BJ (cell line): Measurements from ENCODE around the gene KIF13A. TPM values are rescaled to one million over a fixed set of nuclear protein-coding genes. Genes with fewer than 3 reads are reported as not detected.
"Not testable (repeated sequence)": the region's sequence is repeated elsewhere in the genome, so short reads cannot be mapped to it uniquely, and the experiment has no call there.

Experiments used
- CTCF ChIA-PET: fragments of 350-600 bp; formaldehyde crosslinking; extraction: SDS; loops from one replicate; lab custom pipeline; 2021; ENCODE audit warnings: antibody characterized with exemption, inconsistent platforms; lab: Yijun Ruan, JAX
- POLR2A ChIA-PET: fragments of 300-600 bp; sonication (Branson Sonifier 250); formaldehyde crosslinking; extraction: SDS; loops from one replicate; lab custom pipeline; 2021; ENCODE audit warnings: antibody characterized with exemption; lab: Charles Lee
- DNase-seq: peaks from one replicate; pipeline ENCODE4 v3.0.0-alpha.2; 2011; ENCODE audit warnings: low read depth
- H3K27me3 ChIP-seq: 2 replicates; pipeline ENCODE4 v1.6.0; 2011; ENCODE audit warnings: low read length; ENCODE audit not compliant: control insufficient read depth, insufficient read depth
- H3K36me3 ChIP-seq: 2 replicates; pipeline ENCODE4 v1.5.1; 2011; ENCODE audit warnings: low read length; ENCODE audit not compliant: control insufficient read depth, insufficient read depth
- H3K4me3 ChIP-seq: 2 replicates; pipeline ENCODE4 v1.5.1; 2011; ENCODE audit warnings: low read depth, mild to moderate bottlenecking, control low read depth, low read length
- polyA plus RNA-seq: library from polyadenylated mRNA; depleted of rRNA; stranded (reverse); fragments of >200 nt; gene quantifications from 2 replicates; pipeline ENCODE4 v1.2.3, GENCODE V29; 2011
- TF ChIP-seq, protein P1 (sequence below): IDR thresholded peaks from 2 replicates; pipeline ENCODE4 v1.5.1; 2011; ENCODE audit warnings: low read depth, mild to moderate bottlenecking, control low read depth, inconsistent platforms, low read length, moderate library complexity; ENCODE audit not compliant: insufficient read depth

Gene KIF13A
- polyA plus RNA-seq, 1 experiment = 41.4 TPM

DNA sequence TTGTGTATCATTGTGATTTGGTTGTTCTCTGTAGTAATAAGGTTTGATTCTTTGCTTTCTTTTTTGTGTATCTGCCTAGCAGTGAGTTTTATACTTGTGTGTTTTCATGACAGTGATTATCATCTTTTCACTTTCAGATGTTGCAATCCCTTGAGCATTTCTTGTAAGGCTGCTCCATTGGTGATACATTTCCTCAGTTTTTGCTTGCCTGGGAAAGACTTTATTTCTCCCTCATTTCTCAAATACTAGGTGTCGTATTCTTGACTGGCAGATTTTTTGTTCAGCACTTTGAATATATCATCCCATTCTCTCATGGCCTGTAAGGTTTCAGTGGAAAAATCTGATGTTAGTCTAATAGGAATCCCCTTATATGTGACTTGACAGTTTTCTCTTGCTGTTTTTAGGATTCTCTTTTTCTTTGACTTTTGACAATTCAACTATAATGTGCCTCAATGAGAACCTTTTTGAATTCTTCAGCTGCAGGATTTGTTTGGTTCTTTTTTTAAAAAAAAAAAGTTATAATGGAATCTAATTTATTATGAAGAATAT, 249.7 kb downstream of the KIF13A start:
- POLR2A ChIA-PET = no interaction called here
- TF ChIP-seq, protein P1, sequence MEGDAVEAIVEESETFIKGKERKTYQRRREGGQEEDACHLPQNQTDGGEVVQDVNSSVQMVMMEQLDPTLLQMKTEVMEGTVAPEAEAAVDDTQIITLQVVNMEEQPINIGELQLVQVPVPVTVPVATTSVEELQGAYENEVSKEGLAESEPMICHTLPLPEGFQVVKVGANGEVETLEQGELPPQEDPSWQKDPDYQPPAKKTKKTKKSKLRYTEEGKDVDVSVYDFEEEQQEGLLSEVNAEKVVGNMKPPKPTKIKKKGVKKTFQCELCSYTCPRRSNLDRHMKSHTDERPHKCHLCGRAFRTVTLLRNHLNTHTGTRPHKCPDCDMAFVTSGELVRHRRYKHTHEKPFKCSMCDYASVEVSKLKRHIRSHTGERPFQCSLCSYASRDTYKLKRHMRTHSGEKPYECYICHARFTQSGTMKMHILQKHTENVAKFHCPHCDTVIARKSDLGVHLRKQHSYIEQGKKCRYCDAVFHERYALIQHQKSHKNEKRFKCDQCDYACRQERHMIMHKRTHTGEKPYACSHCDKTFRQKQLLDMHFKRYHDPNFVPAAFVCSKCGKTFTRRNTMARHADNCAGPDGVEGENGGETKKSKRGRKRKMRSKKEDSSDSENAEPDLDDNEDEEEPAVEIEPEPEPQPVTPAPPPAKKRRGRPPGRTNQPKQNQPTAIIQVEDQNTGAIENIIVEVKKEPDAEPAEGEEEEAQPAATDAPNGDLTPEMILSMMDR = no peak

DNA sequence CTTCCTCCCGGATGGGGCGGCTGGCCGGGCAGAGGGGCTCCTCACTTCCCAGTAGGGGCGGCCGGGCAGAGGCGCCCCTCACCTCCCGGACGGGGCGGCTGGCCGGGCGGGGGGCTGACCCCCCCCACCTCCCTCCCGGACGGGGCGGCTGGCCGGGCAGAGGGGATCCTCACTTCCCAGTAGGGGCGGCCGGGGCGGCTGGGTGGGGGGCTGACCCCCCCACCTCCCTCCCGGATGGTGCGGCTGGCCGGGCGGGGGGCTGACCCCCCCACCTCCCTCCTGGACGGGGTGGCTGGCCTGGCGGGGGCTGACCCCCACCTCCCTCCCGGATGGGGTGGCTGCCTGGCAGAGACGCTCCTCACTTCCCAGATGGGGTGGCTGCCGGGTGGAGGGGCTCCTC, 252.1 kb downstream of the KIF13A start:
- DNase-seq, H3K36me3 ChIP-seq, POLR2A ChIA-PET, H3K27me3 ChIP-seq, H3K4me3 ChIP-seq, CTCF ChIA-PET: not testable (repeated sequence)

More for the DNA sequence above, 249.7 kb downstream of the KIF13A start:
- CTCF ChIA-PET = interaction anchor here (1.3 kb wide), 1 partner anchor 15 kb away, joined by 3 read pairs; no protein-coding TSS in a partner anchor
- DNase-seq = no peak
- Histone ChIP-seq H3K4me3 (no peak overlapping the region), H3K36me3 (no peaks in the 10 kb centered on the region), H3K27me3 (no peaks in the 10 kb centered on the region)

DNA sequence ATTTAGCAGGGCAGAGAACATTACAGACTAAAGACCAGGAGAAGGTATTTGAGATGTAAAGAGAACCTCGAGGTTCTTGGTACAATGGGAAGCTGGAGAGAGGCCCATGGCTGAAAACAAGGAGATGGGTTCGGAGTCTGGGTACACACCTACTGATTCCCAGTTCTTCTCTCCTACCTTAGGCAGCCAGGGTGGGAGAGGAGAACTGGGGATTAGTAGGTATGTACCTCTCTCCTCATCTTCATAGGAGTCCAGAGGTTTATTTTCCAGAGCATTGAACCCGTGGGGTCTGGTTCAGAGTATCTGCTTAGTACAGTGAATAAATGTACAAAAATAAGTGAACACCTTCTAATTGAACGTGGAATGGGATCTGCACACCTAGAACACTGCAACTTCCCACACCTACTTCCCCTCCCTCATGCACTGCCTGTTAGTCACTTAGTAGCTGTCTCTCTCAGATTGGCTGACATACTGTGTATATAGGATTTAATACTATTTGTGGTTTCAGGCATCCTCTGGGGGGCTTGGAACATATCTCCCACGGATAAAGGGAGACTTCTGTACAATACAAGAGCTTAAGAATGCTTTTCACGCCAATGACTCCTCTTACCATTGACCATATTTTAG, 257.2 kb downstream of the KIF13A start:
- Histone ChIP-seq H3K4me3 (no peak overlapping the region), H3K36me3 (no peaks in the 10 kb centered on the region), H3K27me3 (no peaks in the 10 kb centered on the region)
- no peak for DNase-seq
- TF ChIP-seq, protein P1 = no peak
- CTCF ChIA-PET = interaction anchor here (0.5 to 1.1 kb wide), 2 partner anchors 11 to 12 kb away, joined by 3 to 4 read pairs; no protein-coding TSS in a partner anchor
- POLR2A ChIA-PET = no interaction called here

DNA sequence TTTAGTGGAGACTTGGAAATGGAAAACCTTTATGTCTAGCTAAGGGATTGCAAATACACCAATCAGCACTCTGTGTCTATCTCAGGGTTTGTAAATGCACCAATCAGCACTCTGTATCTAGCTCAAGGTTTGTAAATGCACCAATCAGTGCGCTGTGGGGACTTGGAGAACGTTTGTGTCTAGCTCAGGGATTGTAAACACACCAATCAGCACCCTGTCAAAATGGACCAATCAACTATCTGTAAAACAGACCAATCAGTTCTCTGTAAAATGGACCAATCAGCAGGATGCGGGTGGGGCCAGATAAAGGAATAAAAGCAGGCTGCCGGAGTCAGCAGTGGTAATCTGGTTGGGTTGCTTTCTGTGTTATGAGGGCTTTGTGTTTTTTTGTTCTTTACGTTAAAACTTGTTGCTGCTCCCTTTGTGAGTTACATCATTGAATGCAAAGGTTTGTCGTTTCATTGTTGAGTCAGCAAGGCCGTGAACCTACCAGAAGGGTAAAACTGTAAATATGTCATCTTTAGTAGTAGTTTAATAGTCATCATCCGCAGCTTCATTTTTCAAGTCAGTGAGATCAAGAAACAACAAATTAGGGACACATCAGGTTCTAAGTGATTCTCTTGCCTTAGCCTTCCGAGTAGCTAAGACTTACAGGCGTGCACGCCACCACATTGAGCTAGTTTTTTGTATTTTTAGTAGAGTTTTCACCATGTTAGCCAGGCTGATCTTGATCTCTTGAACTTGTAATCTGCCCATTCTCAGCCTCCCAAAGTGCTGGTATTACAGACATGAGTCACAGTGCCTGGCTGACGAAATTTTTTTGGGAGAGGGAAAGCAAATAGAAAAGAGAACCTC, 258.0 kb downstream of the KIF13A start:
- ChIA-PET POLR2A (no interaction called here), CTCF (interaction anchor here (0.5 to 1.1 kb wide), 2 partner anchors 12 to 13 kb away, joined by 3 to 4 read pairs; no protein-coding TSS in a partner anchor)
- TF ChIP-seq, protein P1 = no peak

DNA sequence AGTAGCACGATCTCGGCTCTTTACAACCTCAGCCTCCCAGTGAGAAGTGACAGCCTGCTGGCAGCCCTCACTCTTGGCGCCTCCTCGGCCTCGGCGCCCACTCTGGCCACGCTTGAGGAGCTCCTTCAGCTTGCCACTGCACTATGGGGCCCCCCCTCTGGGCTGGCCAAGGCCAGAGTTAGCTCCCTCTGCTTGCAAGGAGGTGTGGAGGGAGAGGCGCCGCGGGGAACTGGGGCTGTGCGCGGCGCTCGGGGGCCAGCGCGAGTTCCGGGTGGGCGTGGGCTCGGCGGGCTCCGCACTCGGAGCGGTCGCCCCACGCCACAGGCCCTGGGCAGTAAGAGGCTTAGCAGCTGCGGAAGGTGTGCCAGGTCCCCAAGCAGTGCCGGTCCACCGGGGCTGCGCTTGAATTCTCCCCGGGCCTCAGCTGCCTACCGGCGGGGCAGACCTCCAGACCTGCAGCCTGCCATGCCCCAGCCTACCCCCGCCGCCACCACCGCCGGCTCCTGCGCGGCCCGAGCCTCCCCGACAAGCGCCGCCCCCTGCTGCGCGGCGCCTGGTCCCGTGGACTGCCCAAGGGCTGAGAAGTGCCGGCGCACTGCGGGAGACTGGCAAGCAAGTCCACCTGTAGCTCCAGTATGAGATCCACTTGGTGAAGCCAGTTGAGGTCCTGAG, 258.7 kb downstream of the KIF13A start:
- DNase-seq = no peak
- TF ChIP-seq, protein P1 = no peak
- H3K27me3 ChIP-seq = no peaks in the 10 kb centered on the region
- POLR2A ChIA-PET = no interaction called here
- no peaks in the 10 kb centered on the region for H3K36me3 ChIP-seq
- H3K4me3 ChIP-seq = no peak overlapping the region
- CTCF ChIA-PET = no interaction called here

More for the DNA sequence above, 258.0 kb downstream of the KIF13A start:
- Histone ChIP-seq H3K36me3 (no peaks in the 10 kb centered on the region), H3K27me3 (no peaks in the 10 kb centered on the region), H3K4me3 (no peak overlapping the region)
- DNase-seq = no peak
